ENCODE measurements around the gene CTAGE9.

The CTAGE9 gene

DNA sequence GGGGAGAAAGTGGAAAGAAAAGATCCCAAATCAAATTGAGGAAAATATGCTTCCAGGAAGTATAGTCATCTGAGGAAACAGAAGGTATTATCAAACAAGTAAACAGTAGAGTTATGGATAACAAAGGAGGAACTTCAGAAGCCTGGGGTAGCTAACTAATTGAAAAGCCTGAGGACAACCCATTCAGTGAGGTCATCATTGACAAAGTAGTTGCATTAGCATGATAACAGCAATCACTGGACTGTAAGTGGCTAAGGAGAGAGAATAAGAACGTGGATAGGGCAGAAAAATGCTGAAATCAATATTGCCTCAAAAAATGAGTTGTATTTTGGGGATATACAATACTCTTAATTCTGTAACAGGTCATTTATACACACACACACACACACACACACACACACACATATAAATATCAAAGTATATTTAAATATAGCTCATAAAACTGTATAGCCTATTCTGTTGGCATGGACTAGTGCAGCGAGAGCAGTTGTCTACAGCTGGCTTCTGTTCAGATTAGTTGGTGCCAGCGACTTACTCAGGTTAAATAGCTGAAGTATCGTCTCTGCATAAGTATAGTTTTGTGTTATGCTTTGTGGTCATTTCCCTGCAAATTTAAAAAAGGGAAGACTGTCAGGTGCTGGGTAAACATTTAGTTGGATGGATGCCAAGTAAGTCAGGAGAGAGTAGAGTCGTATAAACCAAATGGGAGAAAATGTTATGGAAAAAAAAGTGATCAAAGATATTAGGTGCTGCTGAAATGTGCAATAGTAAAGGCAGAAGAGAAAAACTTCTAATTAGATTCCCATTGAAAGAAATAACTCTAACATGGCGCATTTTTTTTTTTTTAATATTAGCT, 33.8 kb upstream of the CTAGE9 start:
- Histone ChIP-seq H3K27me3 (ENCODE audit: control insufficient read depth, insufficient read depth, low read length, poor library complexity, severe bottlenecking) (no peaks in the 10 kb centered on the region), H3K4me1 (ENCODE audit: control insufficient read depth, insufficient read depth, low read length) (no peaks in the 10 kb centered on the region), H3K9me3 (ENCODE audit: control insufficient read depth, low read length) (no peaks in the 10 kb centered on the region), H3K36me3 (ENCODE audit: control insufficient read depth, insufficient read depth, low read length) (no peaks in the 10 kb centered on the region), H3K27ac (ENCODE audit: insufficient read depth, low read depth, low read length, poor library complexity, severe bottlenecking) (no peak overlapping the region), H3K4me3 (ENCODE audit: insufficient read depth, low read depth, low read length) (no peak overlapping the region)
- 74 to 86% methylated on average over 5 to 6 of the region's 6 CpGs for WGBS, 2 experiments

DNA sequence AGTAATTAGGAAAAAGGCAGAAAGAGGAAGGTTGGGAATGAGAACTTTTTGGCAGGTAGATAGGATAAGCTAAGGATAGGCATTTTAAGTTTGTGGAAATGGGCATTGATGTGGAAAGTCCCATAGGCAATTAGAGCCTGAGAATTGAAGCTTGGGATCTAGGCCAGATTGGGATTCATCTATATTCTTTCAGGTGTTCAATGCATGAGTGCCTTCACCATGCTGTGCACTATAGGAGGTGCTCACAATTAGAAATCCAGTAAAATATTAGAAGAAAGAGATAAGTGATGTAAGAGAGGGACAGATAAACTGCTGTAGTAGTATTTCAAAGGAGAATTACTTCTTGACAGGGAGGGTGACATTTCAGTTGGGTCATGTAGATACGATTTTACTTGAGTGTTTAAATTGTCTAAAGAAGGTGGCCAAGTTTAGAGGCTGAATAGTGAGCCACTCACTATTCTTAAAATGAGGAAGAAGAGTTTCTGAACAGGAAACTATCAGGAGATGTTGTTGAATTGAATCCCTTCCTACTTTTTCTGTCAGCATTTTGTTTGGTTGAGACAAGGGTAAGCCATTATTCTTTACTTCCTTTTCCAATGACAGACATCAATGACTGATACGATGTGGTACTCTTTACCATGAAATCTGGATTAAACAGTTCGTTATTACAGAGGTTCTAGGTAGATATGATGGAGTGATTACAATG, 31.0 kb upstream of the CTAGE9 start:
- H3K27me3 ChIP-seq (ENCODE audit: control insufficient read depth, insufficient read depth, low read length, poor library complexity, severe bottlenecking), result no peaks in the 10 kb centered on the region
- H3K27ac ChIP-seq (ENCODE audit: insufficient read depth, low read depth, low read length, poor library complexity, severe bottlenecking), result no peak overlapping the region
- no peaks in the 10 kb centered on the region for H3K9me3 ChIP-seq (ENCODE audit: control insufficient read depth, low read length)
- no peak overlapping the region for H3K4me3 ChIP-seq (ENCODE audit: insufficient read depth, low read depth, low read length)
- no peaks in the 10 kb centered on the region for H3K4me1 ChIP-seq (ENCODE audit: control insufficient read depth, insufficient read depth, low read length)
- H3K36me3 ChIP-seq (ENCODE audit: control insufficient read depth, insufficient read depth, low read length), result no peaks in the 10 kb centered on the region
- WGBS, 2 experiments, result 89 to 95% methylated on average over 3 of the region's 3 CpGs

DNA sequence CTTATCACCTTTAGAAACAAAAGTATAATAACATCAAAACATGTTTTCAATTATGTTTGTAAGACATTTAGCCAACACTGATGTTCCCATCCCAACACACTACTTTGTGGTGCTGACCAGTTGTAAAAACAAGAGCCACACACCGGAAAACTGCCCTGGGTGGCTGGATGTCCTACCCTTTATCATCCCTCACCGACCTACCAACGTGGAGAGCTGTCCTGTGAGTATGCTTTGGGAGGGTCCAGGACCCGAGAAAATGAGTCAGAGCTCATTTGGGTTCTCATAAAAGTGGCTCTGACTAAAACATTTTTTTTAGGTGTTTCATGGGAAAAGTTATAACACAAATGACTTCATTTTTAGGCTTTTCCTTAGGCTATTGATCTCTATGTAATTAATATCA, 29.3 kb upstream of the CTAGE9 start:
- no peaks in the 10 kb centered on the region for H3K4me1 ChIP-seq (ENCODE audit: control insufficient read depth, insufficient read depth, low read length)
- H3K27me3 ChIP-seq (ENCODE audit: control insufficient read depth, insufficient read depth, low read length, poor library complexity, severe bottlenecking), result no peaks in the 10 kb centered on the region
- WGBS, 2 experiments, result 89% methylated on average over 4 of the region's 4 CpGs
- no peaks in the 10 kb centered on the region for H3K36me3 ChIP-seq (ENCODE audit: control insufficient read depth, insufficient read depth, low read length)
- H3K9me3 ChIP-seq (ENCODE audit: control insufficient read depth, low read length), result no peaks in the 10 kb centered on the region
- H3K27ac ChIP-seq (ENCODE audit: insufficient read depth, low read depth, low read length, poor library complexity, severe bottlenecking), result no peak overlapping the region
- H3K4me3 ChIP-seq (ENCODE audit: insufficient read depth, low read depth, low read length), result no peak overlapping the region

DNA sequence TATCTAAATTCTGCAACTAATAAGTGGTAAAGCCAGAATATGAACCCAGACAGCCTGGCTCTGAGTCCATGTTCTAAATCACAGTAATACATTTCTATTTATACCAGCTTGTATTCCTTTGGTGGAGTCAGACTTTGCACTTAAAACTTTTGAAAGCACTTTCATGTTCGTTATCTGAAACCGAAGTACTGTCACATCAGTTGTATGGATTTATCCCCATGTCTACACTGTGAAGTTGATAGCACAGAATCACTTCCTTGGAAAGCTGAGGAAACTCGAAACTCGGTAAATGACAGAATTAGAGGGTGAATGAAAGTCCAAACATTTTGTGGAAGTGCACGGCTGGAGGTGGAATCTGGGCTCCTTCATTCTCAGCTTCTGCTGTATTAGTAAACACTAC, 28.3 kb upstream of the CTAGE9 start:
- Histone ChIP-seq H3K27ac (ENCODE audit: insufficient read depth, low read depth, low read length, poor library complexity, severe bottlenecking) (no peak overlapping the region), H3K4me1 (ENCODE audit: control insufficient read depth, insufficient read depth, low read length) (no peaks in the 10 kb centered on the region), H3K9me3 (ENCODE audit: control insufficient read depth, low read length) (no peaks in the 10 kb centered on the region), H3K27me3 (ENCODE audit: control insufficient read depth, insufficient read depth, low read length, poor library complexity, severe bottlenecking) (no peaks in the 10 kb centered on the region), H3K4me3 (ENCODE audit: insufficient read depth, low read depth, low read length) (no peak overlapping the region), H3K36me3 (ENCODE audit: control insufficient read depth, insufficient read depth, low read length) (no peaks in the 10 kb centered on the region)
- 93 to 95% methylated on average over 5 of the region's 5 CpGs for WGBS, 2 experiments

DNA sequence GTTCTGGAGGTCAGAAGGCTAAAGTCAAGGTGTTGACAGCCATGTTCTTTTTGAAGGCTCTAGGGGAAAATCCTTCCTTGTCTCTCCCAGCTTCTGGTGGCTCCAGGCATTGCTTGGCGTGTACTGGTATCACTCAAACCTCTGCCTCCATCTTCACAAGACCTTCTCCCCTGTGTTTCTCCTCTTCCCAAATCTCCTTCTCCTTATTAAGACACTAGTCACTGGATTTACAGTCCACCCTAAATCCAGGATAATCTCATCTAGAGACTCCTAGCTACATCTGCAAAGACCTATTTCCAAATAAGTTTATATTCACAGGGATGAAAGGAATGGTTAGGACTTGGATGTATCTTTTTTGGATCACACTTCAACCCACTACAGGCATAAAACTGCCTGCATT, 26.0 kb upstream of the CTAGE9 start:
- H3K27me3 ChIP-seq (ENCODE audit: control insufficient read depth, insufficient read depth, low read length, poor library complexity, severe bottlenecking), result no peaks in the 10 kb centered on the region
- H3K27ac ChIP-seq (ENCODE audit: insufficient read depth, low read depth, low read length, poor library complexity, severe bottlenecking), result no peak overlapping the region
- H3K4me1 ChIP-seq (ENCODE audit: control insufficient read depth, insufficient read depth, low read length), result no peaks in the 10 kb centered on the region
- no peaks in the 10 kb centered on the region for H3K36me3 ChIP-seq (ENCODE audit: control insufficient read depth, insufficient read depth, low read length)
- H3K4me3 ChIP-seq (ENCODE audit: insufficient read depth, low read depth, low read length), result no peak overlapping the region
- WGBS, 2 experiments, result 88 to 100% methylated on average over 1 of the region's 1 CpG
- H3K9me3 ChIP-seq (ENCODE audit: control insufficient read depth, low read length), result no peaks in the 10 kb centered on the region

DNA sequence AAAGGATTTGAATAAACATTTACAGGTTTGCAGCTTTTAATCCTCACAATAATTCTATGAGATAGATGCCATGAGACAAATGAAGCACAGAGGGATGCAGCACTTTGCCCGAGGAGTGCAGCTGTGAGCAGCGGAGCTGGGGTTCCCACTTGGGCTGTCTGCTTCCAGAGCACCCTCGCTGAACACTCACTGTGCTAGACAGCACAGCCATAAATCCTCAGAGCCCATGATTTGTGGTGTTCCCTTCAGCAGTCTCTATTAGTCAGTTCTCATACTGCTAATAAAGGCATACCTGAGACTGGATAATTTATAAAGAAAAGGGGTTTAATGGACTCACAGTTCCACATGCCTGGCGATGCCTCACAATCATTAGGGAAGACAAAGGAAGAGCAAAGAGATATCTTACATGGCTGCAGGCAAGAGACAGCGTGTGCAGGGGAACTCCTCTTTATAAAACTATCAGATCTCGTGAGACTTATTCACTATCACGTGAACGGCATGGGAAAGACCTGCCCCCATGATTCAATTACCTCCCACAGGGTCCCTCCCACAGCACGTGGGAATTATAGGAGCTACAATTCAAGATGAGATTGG, 25.3 kb upstream of the CTAGE9 start:
- Histone ChIP-seq H3K27ac (ENCODE audit: insufficient read depth, low read depth, low read length, poor library complexity, severe bottlenecking) (no peak overlapping the region), H3K9me3 (ENCODE audit: control insufficient read depth, low read length) (no peaks in the 10 kb centered on the region), H3K4me1 (ENCODE audit: control insufficient read depth, insufficient read depth, low read length) (no peaks in the 10 kb centered on the region), H3K27me3 (ENCODE audit: control insufficient read depth, insufficient read depth, low read length, poor library complexity, severe bottlenecking) (no peaks in the 10 kb centered on the region), H3K36me3 (ENCODE audit: control insufficient read depth, insufficient read depth, low read length) (no peaks in the 10 kb centered on the region), H3K4me3 (ENCODE audit: insufficient read depth, low read depth, low read length) (no peak overlapping the region)
- WGBS, 2 experiments, result 90 to 94% methylated on average over 9 of the region's 9 CpGs

DNA sequence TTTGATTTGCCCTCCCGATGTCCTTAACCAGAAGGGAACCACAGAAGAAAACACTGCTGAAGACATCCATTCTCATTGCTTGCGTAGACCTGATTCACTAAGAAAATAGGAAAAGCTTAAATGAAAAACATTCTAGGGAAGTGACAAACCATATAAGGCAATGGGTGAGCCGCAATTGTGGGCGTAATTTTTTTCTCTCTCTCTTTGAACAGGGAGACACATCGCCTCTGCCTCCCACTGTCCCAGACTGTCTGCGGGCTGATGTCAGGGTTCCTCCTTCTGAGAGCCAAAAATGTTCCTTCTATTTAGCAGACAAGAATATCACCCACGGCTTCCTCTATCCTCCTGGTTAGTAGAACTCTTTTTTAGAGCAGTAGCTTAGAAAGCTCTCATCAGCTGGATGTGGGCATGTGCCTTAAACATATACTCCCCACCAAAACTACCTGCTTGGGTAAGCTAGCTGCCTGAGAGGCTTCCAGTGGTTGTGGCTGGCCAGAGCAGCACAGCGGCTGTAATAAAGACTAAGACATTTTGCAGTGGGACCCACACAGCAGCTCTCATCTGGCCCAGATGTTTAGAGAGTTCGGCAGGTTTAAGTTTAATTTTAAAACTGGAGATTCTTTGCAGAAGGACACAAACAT, 22.7 kb upstream of the CTAGE9 start:
- no peaks in the 10 kb centered on the region for H3K4me1 ChIP-seq (ENCODE audit: control insufficient read depth, insufficient read depth, low read length)
- 89 to 91% methylated on average over 9 of the region's 9 CpGs for WGBS, 2 experiments
- no peak overlapping the region for H3K4me3 ChIP-seq (ENCODE audit: insufficient read depth, low read depth, low read length)
- H3K27ac ChIP-seq (ENCODE audit: insufficient read depth, low read depth, low read length, poor library complexity, severe bottlenecking), result no peak overlapping the region
- H3K9me3 ChIP-seq (ENCODE audit: control insufficient read depth, low read length), result no peaks in the 10 kb centered on the region
- no peaks in the 10 kb centered on the region for H3K27me3 ChIP-seq (ENCODE audit: control insufficient read depth, insufficient read depth, low read length, poor library complexity, severe bottlenecking)
- no peaks in the 10 kb centered on the region for H3K36me3 ChIP-seq (ENCODE audit: control insufficient read depth, insufficient read depth, low read length)

DNA sequence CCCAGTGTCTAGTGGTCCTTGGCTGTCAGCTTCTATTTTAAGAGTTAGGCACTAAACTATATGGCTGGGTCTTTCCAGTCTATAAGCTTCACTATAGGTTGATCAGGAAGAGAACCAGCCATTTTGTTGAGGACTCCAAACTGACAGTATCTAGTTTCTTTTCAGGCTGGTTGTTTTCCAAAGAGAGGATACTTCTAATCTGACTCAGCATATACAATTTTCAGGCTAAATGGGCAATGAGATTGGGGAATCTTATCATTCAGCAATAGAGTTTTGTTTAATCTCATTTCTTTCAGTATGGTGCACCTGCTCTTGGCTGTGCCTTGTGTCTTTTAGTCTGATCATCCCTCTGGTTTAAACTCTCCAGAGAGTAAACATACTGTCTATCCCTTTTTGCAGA, 20.4 kb upstream of the CTAGE9 start:
- Histone ChIP-seq H3K27me3 (ENCODE audit: control insufficient read depth, insufficient read depth, low read length, poor library complexity, severe bottlenecking) (no peaks in the 10 kb centered on the region), H3K4me1 (ENCODE audit: control insufficient read depth, insufficient read depth, low read length) (no peaks in the 10 kb centered on the region), H3K4me3 (ENCODE audit: insufficient read depth, low read depth, low read length) (no peak overlapping the region), H3K27ac (ENCODE audit: insufficient read depth, low read depth, low read length, poor library complexity, severe bottlenecking) (no peak overlapping the region), H3K9me3 (ENCODE audit: control insufficient read depth, low read length) (no peaks in the 10 kb centered on the region), H3K36me3 (ENCODE audit: control insufficient read depth, insufficient read depth, low read length) (no peaks in the 10 kb centered on the region)

DNA sequence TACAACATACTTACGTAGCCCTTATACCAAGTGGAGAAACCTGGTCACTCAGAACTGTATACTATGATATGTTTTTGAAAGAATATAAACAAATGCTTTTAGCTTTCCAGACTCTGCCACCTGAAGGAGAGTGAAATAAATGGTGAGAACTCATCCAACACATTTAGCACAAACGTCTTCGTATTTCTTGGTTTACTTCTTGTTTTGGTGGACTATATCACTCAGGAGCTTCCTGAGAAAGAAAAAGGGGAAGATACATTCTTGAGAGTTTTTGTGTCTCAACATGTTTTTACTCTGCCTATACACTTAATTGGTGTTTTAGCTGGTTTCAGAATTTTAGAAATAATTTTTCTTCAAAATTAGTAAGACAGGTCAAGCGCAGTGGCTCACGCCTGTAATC, 19.4 kb upstream of the CTAGE9 start:
- H3K4me1 ChIP-seq (ENCODE audit: control insufficient read depth, insufficient read depth, low read length), result no peaks in the 10 kb centered on the region
- H3K4me3 ChIP-seq (ENCODE audit: insufficient read depth, low read depth, low read length), result no peak overlapping the region
- H3K27ac ChIP-seq (ENCODE audit: insufficient read depth, low read depth, low read length, poor library complexity, severe bottlenecking), result no peak overlapping the region
- no peaks in the 10 kb centered on the region for H3K9me3 ChIP-seq (ENCODE audit: control insufficient read depth, low read length)
- WGBS, 2 experiments, result 92 to 97% methylated on average over 5 of the region's 5 CpGs
- no peaks in the 10 kb centered on the region for H3K36me3 ChIP-seq (ENCODE audit: control insufficient read depth, insufficient read depth, low read length)
- H3K27me3 ChIP-seq (ENCODE audit: control insufficient read depth, insufficient read depth, low read length, poor library complexity, severe bottlenecking), result no peaks in the 10 kb centered on the region

DNA sequence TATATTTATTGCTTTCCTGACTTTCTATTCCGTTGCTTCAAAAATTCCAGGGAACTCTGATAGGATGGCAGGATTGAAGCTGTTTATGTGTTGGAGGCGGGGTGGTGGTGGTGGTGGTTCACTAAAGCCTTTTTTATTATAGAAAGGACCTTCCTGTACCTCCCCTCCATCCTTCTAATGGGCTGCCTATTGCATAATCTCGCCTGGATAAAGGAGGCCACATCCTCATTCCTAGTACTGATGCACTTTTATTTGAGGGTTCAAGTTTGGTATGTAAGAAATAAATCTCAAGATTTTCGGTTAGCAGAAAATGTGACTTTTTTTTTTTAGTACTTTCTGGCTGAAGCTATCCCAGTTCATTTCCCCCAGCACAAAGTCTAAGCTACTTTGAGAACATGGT, 18.7 kb upstream of the CTAGE9 start:
- Histone ChIP-seq H3K4me1 (ENCODE audit: control insufficient read depth, insufficient read depth, low read length) (no peaks in the 10 kb centered on the region), H3K27me3 (ENCODE audit: control insufficient read depth, insufficient read depth, low read length, poor library complexity, severe bottlenecking) (no peaks in the 10 kb centered on the region), H3K27ac (ENCODE audit: insufficient read depth, low read depth, low read length, poor library complexity, severe bottlenecking) (no peak overlapping the region), H3K4me3 (ENCODE audit: insufficient read depth, low read depth, low read length) (no peak overlapping the region), H3K36me3 (ENCODE audit: control insufficient read depth, insufficient read depth, low read length) (no peaks in the 10 kb centered on the region), H3K9me3 (ENCODE audit: control insufficient read depth, low read length) (no peaks in the 10 kb centered on the region)
- 97 to 100% methylated on average over 3 of the region's 4 CpGs for WGBS, 2 experiments

All from ectodermal cell (in vitro differentiated cells).